Fibroblast of skin of back (primary cell): Measurements from ENCODE around the gene FBXO11.
A peak's percentile ranks its signal among the peaks of the same experiment; 100 is the strongest.

ENCODE experiments used
- DNase-seq: peaks from one replicate; pipeline ENCODE4 v3.0.0-alpha.2; 2013

FBXO11 gene

GRCh38 chr2:47783486-47784351 is 122.6 kb downstream of the FBXO11 start:
- DNase-seq, result peak; percentile 62

GRCh38 chr2:47782671-47783485 is 123.4 kb downstream of the FBXO11 start, which contains the start of gene MSH6:
Gene MSH6 (plus strand): TSS chr2:47783145. CDS start chr2:47783234, 89 bp downstream.
- DNase-seq, result peak; percentile 90

- no peak for DNase-seq
Observed at GRCh38 chr2:47782381-47782670, 124.0 kb downstream of the FBXO11 start.

GRCh38 chr2:47779426-47779790 is 126.9 kb downstream of the FBXO11 start:
- no peak for DNase-seq

- DNase-seq, result no peak
Observed at GRCh38 chr2:47778698-47779425, 127.4 kb downstream of the FBXO11 start.

- DNase-seq, result no peak
Observed at GRCh38 chr2:47777277-47777937, 128.9 kb downstream of the FBXO11 start.

- DNase-seq, result no peak
Observed at GRCh38 chr2:47774567-47774966, 131.7 kb downstream of the FBXO11 start.

GRCh38 chr2:47772343-47772742 is 134.0 kb downstream of the FBXO11 start:
- no peak for DNase-seq

- DNase-seq, result peak; percentile 91
Observed at GRCh38 chr2:47771211-47771610, 135.1 kb downstream of the FBXO11 start.

GRCh38 chr2:47769318-47769717 is 137.0 kb downstream of the FBXO11 start:
- no peak for DNase-seq

- DNase-seq, result peak; percentile 25
Observed at GRCh38 chr2:47767880-47768609, 138.3 kb downstream of the FBXO11 start.

- DNase-seq, result no peak
Observed at GRCh38 chr2:47767497-47767844, 138.8 kb downstream of the FBXO11 start.

GRCh38 chr2:47751856-47752414 is 154.4 kb downstream of the FBXO11 start:
- DNase-seq, result no peak

- no peak for DNase-seq
Observed at GRCh38 chr2:47747878-47748277, 158.4 kb downstream of the FBXO11 start.

- DNase-seq, result no peak
Observed at GRCh38 chr2:47744074-47744473, 162.2 kb downstream of the FBXO11 start.

GRCh38 chr2:47741637-47742036 is 164.7 kb downstream of the FBXO11 start:
- no peak for DNase-seq

- no peak for DNase-seq
Observed at GRCh38 chr2:47741101-47741500, 165.2 kb downstream of the FBXO11 start.
